DND-41 (cell line): ENCODE results near the gene NAALADL1.

ENCODE experiments used
- ATAC-seq: fragments of 200-7000 bp; cut with Tn5 transposase; 3 replicates; pipeline ENCODE4 v1.9.1; 2021; ENCODE audit warnings: low read depth; ENCODE audit not compliant: insufficient read depth
- DNase-seq: peaks from one replicate; pipeline ENCODE4 v3.0.0-alpha.2; 2020
- H2AFZ ChIP-seq: 2 replicates; pipeline ENCODE4 v1.6.0; 2012; ENCODE audit warnings: low read depth, low read length
- H3K27ac ChIP-seq: 2 replicates; pipeline ENCODE4 v1.5.1; 2012; ENCODE audit warnings: low read length, inconsistent platforms
- H3K27me3 ChIP-seq: fragments of 200-600 bp; sonication (generic); 2 replicates; pipeline ENCODE4 v1.6.0; 2012; ENCODE audit warnings: low read length, mild to moderate bottlenecking, inconsistent platforms; ENCODE audit not compliant: insufficient read depth, poor library complexity
- H3K36me3 ChIP-seq: 2 replicates; pipeline ENCODE4 v1.5.1; 2012; ENCODE audit warnings: low read length, inconsistent platforms; ENCODE audit not compliant: insufficient read depth
- H3K4me1 ChIP-seq: 2 replicates; pipeline ENCODE4 v1.5.1; 2012; ENCODE audit warnings: mild to moderate bottlenecking, low read length; ENCODE audit not compliant: insufficient read depth
- H3K4me2 ChIP-seq: 2 replicates; pipeline ENCODE4 v1.6.0; 2012; ENCODE audit warnings: mild to moderate bottlenecking, moderate library complexity, low read length, inconsistent platforms; ENCODE audit not compliant: insufficient read depth
- H3K4me3 ChIP-seq, 2 experiments: fragments of 200-600 bp in 1 of 2; shearing (Covaris generic) in 1 of 2; 2 replicates each; pipeline ENCODE4 v1.5.1; 2012 to 2016; ENCODE audit warnings: inconsistent platforms in 2 of 2, low read length in 2 of 2, mild to moderate bottlenecking in 2 of 2, low read depth in 1 of 2, moderate library complexity in 1 of 2
- H3K79me2 ChIP-seq: 2 replicates; pipeline ENCODE4 v1.6.0; 2012; ENCODE audit warnings: low read length, inconsistent platforms; ENCODE audit not compliant: insufficient read depth
- H3K9ac ChIP-seq: 2 replicates; pipeline ENCODE4 v1.6.0; 2012; ENCODE audit warnings: low read depth, mild to moderate bottlenecking, inconsistent platforms, low read length, moderate library complexity
- H3K9me3 ChIP-seq: 2 replicates; pipeline ENCODE4 v1.5.1; 2012; ENCODE audit warnings: low read length, moderate library complexity, mild to moderate bottlenecking, inconsistent platforms; ENCODE audit not compliant: insufficient read depth, severe bottlenecking
- H4K20me1 ChIP-seq: 2 replicates; pipeline ENCODE4 v1.6.0; 2012; ENCODE audit warnings: low read length; ENCODE audit not compliant: insufficient read depth
- CTCF ChIP-seq: IDR thresholded peaks from 2 replicates; pipeline ENCODE4 v1.5.1; 2012; ENCODE audit warnings: borderline replicate concordance, low read length, moderate library complexity, mild to moderate bottlenecking; ENCODE audit not compliant: poor library complexity, severe bottlenecking; ENCODE audit errors: extremely low read depth
- EZH2 ChIP-seq: IDR thresholded peaks from 3 replicates; pipeline ENCODE4 v1.6.1; 2012; ENCODE audit warnings: borderline replicate concordance, low read depth, mild to moderate bottlenecking, moderate library complexity, low read length, inconsistent platforms; ENCODE audit not compliant: severe bottlenecking

Gene NAALADL1

GRCh38 chr11:65095427-65095826 is 37.1 kb upstream of the NAALADL1 start:
- Histone ChIP-seq H3K4me2 (peak overlapping the region; percentile 93), H4K20me1 (peaks cover 8% of the 10 kb centered on the region; the same call in 1 of the 2 replicates), H3K79me2 (peaks cover 36% of the 10 kb centered on the region), H2AFZ (peak overlapping the region; percentile 91), H3K27ac (peak overlapping the region; percentile 74), H3K36me3 (peaks cover 11% of the 10 kb centered on the region), H3K9me3 (no peaks in the 10 kb centered on the region), H3K9ac (peak overlapping the region; percentile 65), H3K27me3 (no peaks in the 10 kb centered on the region), H3K4me3 (peak overlapping the region in 1 of 2 experiments; percentile 93; a peak in 2 of 4 replicates), H3K4me1 (peaks cover 29% of the 10 kb centered on the region)
- ATAC-seq = no peak
- DNase-seq = no peak
- TF ChIP-seq EZH2 = no peak
- no peak for TF ChIP-seq CTCF

DNA sequence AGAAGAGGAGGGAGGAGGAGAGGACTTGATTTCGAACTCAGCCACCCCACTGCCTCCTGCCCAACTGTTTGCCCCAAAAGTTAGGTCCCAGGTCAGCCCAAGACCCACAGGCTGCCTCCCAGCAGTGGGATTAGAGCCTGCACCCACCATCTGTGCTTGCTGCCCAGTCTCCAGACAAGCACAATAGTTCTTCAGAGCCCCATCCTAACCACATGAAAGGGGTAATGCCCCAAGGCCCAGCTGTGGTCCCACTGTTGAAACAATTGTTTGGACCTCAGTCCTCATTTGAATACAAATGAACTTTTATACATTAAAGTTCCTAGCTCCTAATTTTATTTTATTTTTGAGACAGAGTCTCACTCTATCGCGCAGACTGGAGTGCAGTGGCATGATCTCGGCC is 32.3 kb upstream of the NAALADL1 start:
- Histone ChIP-seq H3K9me3 (no peaks in the 10 kb centered on the region), H3K4me1 (peaks cover 7% of the 10 kb centered on the region), H3K9ac (no peak overlapping the region), H3K4me3 (no peak overlapping the region), H3K27ac (no peak overlapping the region), H3K36me3 (peaks cover 35% of the 10 kb centered on the region), H3K27me3 (no peaks in the 10 kb centered on the region), H4K20me1 (peaks cover 2% of the 10 kb centered on the region; the same call in 1 of the 2 replicates), H3K79me2 (peaks cover 4% of the 10 kb centered on the region), H2AFZ (no peak overlapping the region), H3K4me2 (no peak overlapping the region)
- DNase-seq (no peak), ATAC-seq (no peak)
- TF ChIP-seq EZH2 (no peak), CTCF (no peak)

GRCh38 chr11:65089621-65090020 is 31.3 kb upstream of the NAALADL1 start:
- H3K79me2 ChIP-seq = peaks cover 14% of the 10 kb centered on the region
- H3K4me2 ChIP-seq = no peak overlapping the region
- H3K27ac ChIP-seq = no peak overlapping the region
- TF ChIP-seq CTCF = no peak
- no peaks in the 10 kb centered on the region for H3K9me3 ChIP-seq
- H3K4me1 ChIP-seq = peaks cover 13% of the 10 kb centered on the region
- H3K36me3 ChIP-seq = peaks cover 42% of the 10 kb centered on the region
- no peak for ATAC-seq
- peaks cover 3% of the 10 kb centered on the region for H4K20me1 ChIP-seq
- H2AFZ ChIP-seq = no peak overlapping the region
- no peak overlapping the region for H3K9ac ChIP-seq
- DNase-seq = no peak
- H3K27me3 ChIP-seq = no peaks in the 10 kb centered on the region
- no peak overlapping the region for H3K4me3 ChIP-seq

- Histone ChIP-seq H3K79me2 (peaks cover 31% of the 10 kb centered on the region), H3K4me1 (peaks cover 20% of the 10 kb centered on the region), H3K4me2 (no peak overlapping the region), H3K9ac (no peak overlapping the region), H3K36me3 (peaks cover 51% of the 10 kb centered on the region), H3K9me3 (no peaks in the 10 kb centered on the region), H3K27ac (no peak overlapping the region), H4K20me1 (peaks cover 9% of the 10 kb centered on the region), H2AFZ (no peak overlapping the region), H3K27me3 (no peaks in the 10 kb centered on the region), H3K4me3 (no peak overlapping the region)
- no peak for TF ChIP-seq EZH2
- TF ChIP-seq CTCF = no peak
- DNase-seq = no peak
- ATAC-seq = no peak
These were observed 29.5 kb upstream of the NAALADL1 start for GRCh38 chr11:65087827-65088226.
